Neuron (in vitro differentiated cells): ENCODE measurements around the gene CFAP58.

Experiments
- H2AFZ ChIP-seq: one replicate; pipeline ENCODE4 v1.6.1; 2013; ENCODE audit warnings: low read depth, mild to moderate bottlenecking, inconsistent platforms, low read length, moderate library complexity
- H3K27me3 ChIP-seq: one replicate; pipeline ENCODE4 v1.6.1; 2013; ENCODE audit warnings: low read length; ENCODE audit not compliant: insufficient read depth
- H3K36me3 ChIP-seq: one replicate; pipeline ENCODE4 v1.6.1; 2013; ENCODE audit warnings: low read length; ENCODE audit not compliant: insufficient read depth
- H3K4me1 ChIP-seq: one replicate; pipeline ENCODE4 v1.6.1; 2013; ENCODE audit warnings: low read length; ENCODE audit not compliant: insufficient read depth
- H3K4me3 ChIP-seq: 2 replicates; pipeline ENCODE4 v1.5.1; 2013; ENCODE audit warnings: mild to moderate bottlenecking, low read length, moderate library complexity
- H3K9me3 ChIP-seq: one replicate; pipeline ENCODE4 v1.6.1; 2013; ENCODE audit warnings: low read length

The CFAP58 gene

DNA sequence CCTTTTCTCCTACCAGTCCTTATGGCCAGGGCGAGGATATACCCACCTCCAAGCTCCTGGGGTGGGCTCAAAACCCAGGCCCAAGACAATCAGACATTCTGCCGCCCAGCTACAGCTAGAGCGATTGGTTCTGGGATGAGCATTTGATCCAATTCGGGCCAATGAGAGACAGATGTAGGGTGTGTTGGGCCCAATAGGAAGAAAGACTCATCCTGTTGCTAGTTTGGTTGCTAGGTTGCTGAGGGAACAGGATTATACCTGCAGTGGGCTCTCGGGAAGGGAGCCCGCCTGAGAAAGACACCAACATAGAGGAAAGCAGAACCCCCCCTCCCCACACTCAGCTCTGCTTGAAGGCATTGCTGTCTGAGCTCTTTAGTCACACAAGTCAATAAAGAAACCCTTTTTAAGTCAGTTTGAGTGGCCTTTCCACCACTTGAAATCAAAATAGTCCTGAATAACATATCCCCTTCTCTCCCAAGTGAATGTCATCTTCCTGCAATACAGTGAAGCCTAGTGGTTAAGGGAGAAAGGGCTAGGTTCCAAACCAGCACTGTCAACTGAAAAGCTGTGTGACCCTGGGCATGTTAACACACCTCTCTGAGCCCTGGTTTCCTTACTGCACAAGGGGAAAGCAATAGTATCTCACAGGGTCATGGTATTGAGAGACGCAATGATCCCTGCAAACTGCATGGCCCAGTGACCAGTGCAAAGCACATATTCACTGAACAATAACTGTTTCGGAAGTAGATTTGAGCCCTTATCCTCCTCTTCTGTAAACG, 37.1 kb upstream of the CFAP58 start:
- Histone ChIP-seq H3K27me3 (no peaks in the 10 kb centered on the region), H3K36me3 (peaks cover 31% of the 10 kb centered on the region), H3K4me1 (no peaks in the 10 kb centered on the region), H3K4me3 (no peak overlapping the region), H3K9me3 (peaks cover 2% of the 10 kb centered on the region), H2AFZ (no peak overlapping the region)

DNA sequence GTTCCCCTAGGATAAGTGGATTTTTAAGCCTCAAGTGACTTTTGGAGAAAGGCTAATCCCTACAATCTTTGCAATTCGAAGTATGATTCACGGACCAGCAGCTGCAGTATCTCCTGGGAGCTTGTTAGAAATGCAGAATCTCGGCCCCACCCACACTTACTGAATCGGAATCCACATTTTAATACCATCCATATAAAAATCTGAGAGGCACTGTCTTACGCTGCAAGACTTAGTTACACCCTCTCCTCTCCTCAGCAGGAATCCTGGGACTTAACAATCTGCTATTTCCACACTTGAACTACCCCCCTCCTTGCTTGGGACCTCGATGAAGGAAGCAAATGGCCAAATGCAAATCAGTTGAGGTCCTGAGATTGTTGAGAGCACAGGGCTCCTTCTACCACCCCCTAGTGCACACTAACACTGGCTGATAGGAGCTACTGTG, 36.3 kb upstream of the CFAP58 start:
- peaks cover 2% of the 10 kb centered on the region for H3K9me3 ChIP-seq
- H2AFZ ChIP-seq = no peak overlapping the region
- no peaks in the 10 kb centered on the region for H3K4me1 ChIP-seq
- no peaks in the 10 kb centered on the region for H3K27me3 ChIP-seq
- no peak overlapping the region for H3K4me3 ChIP-seq
- peaks cover 31% of the 10 kb centered on the region for H3K36me3 ChIP-seq

DNA sequence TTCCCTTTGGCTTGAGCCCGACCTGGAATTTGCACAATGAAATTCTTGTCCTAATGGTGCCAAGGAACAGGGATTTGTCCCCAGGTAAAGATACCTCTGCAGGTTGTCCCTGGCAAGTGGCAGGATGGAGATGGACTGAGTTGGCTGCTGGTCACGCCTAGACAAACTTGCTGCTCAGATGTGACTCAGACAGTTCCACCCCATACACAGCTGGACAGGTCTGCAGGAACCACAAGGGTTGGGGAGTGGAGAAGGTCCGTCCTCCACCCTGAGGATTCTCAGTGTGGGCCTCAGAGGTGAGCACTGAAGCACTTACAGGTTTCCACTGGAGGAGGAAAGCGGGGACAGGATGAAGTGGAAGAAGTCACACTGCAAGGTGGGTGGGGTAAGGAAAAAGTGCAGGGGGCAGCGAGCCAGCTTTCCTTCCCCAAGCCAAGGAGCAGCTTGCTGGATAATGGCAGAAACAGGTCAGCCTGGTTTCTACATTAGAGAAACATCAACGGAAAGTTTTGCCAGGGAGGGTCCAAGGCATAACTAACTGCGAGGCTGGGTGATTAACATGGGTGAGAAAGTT, 35.8 kb upstream of the CFAP58 start:
- Histone ChIP-seq H3K4me3 (no peak overlapping the region), H2AFZ (no peak overlapping the region), H3K27me3 (no peaks in the 10 kb centered on the region), H3K9me3 (peaks cover 2% of the 10 kb centered on the region), H3K4me1 (no peaks in the 10 kb centered on the region), H3K36me3 (peaks cover 29% of the 10 kb centered on the region)

DNA sequence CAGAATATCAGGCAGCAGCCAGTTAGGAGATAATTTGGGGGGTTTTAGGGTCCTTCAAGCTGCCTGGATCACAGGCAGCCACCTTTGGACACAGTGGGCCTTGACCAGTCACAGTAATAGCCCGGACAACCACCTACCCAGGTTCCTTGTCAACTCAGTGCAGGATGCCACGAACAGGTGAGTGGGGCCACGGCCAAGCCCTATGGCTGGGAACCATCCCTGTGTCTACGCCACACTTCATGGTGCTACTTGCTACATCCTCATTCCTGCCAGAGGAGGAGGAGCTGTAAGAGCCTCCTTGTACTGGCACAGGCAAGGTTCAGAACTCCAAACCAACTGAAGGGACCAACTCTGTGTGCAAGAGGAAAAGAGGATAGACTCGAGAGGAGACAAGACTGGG, 35.3 kb upstream of the CFAP58 start:
- no peaks in the 10 kb centered on the region for H3K27me3 ChIP-seq
- H3K9me3 ChIP-seq = peaks cover 2% of the 10 kb centered on the region
- no peak overlapping the region for H3K4me3 ChIP-seq
- no peaks in the 10 kb centered on the region for H3K4me1 ChIP-seq
- H2AFZ ChIP-seq = no peak overlapping the region
- peaks cover 24% of the 10 kb centered on the region for H3K36me3 ChIP-seq

DNA sequence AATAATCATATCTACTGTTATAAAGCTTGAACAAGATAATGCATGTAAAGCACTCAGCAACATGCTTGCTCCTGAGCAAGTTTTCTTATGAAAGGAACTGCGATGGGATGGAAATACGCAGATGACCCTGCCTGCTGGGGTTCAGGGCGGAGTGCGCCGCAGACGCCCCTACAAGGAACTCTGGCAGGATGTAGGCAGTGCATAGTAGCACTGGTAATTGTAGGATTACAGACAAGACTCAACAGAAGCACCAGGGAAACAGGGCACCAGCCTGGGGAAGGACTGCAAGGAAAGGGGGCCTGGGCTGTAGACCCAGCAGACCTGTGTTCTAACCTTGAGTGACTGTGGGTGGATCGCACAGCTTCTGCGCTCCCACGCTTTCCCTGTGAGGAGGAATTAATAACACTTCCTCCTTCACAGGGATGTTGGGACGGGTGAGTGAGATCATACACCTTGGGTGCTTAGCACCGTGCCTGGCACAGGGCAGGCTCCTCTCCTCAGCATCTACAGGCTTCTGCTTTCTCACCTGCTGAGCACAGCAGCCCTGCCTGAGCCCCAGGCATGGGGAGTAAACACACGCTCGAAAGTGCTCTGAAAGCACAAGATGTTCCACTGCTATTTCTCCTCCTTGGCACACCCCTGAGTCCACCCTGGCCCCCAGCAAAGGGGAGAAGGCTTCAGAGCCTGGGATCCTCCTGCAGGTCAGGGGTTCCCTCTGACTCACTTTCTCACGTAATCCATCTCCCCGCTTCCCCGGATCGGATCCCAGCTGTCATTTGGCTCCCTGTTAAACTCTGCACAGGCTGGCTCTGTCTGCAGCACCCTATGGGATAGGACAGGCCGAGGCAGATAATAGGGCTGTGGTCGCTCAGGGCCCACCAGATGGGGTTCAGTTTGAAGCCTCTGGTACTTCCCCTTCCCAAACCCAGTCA, 34.6 kb upstream of the CFAP58 start:
- Histone ChIP-seq H3K4me3 (no peak overlapping the region), H3K27me3 (peaks cover 2% of the 10 kb centered on the region), H3K4me1 (no peaks in the 10 kb centered on the region), H3K9me3 (peaks cover 2% of the 10 kb centered on the region), H3K36me3 (peaks cover 17% of the 10 kb centered on the region), H2AFZ (no peak overlapping the region)

DNA sequence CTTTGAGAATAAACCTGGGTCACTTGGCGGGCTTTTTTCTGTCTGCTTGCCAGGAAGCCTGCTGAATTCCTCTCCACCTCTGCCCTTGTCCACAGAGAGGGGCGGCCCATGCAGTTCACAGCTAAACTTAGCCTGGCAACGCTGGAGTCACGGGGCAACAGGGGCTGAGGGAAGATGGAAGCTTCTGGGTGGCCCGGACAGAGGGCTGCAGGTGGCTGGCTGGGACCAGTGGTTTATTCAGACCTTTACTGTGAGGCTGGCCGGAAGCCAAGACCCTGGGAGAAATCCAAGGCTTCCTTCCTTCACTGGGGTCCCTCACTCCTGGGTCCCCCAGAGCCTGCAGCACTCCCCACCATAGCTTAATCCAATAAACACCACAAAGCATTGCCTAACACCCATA, 32.4 kb upstream of the CFAP58 start:
- no peaks in the 10 kb centered on the region for H3K4me1 ChIP-seq
- peaks cover 2% of the 10 kb centered on the region for H3K36me3 ChIP-seq
- no peak overlapping the region for H2AFZ ChIP-seq
- peaks cover 8% of the 10 kb centered on the region for H3K27me3 ChIP-seq
- no peak overlapping the region for H3K4me3 ChIP-seq
- no peaks in the 10 kb centered on the region for H3K9me3 ChIP-seq

DNA sequence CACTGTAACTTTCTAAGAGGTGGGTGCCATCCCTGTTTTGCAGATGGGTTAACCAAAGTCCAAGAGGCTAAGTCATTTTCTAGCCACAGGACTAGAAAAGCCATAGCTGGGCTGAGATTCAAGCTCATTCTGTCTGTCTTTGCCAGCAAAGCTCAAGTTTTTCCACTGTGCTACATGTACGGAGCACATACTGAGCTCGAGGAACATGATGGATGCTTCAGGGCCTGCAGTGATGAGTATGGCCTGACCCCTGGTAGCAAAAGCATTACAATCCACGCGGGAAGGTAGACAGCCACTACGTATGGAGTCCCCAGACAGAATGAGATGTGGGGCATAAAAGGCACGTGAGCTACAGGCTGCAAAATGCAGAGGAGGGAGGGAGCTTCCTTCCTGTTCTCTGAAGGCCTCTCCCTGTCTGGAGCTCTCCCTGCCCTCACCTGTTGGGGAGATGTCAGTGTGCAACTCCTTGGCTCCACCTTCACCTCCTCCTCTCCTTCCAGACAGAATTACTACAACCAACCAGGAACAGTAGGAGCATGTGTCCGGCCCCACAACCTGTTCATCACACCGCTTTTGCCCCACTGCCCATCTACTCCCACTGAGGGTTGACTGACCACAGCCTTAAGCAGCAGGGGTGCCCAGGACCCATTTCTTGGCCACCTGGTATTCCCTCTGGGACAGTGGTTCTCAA, 31.8 kb upstream of the CFAP58 start:
- no peaks in the 10 kb centered on the region for H3K9me3 ChIP-seq
- H3K4me3 ChIP-seq = no peak overlapping the region
- peaks cover 2% of the 10 kb centered on the region for H3K36me3 ChIP-seq
- H2AFZ ChIP-seq = no peak overlapping the region
- peaks cover 15% of the 10 kb centered on the region for H3K27me3 ChIP-seq
- H3K4me1 ChIP-seq = peaks cover 3% of the 10 kb centered on the region

DNA sequence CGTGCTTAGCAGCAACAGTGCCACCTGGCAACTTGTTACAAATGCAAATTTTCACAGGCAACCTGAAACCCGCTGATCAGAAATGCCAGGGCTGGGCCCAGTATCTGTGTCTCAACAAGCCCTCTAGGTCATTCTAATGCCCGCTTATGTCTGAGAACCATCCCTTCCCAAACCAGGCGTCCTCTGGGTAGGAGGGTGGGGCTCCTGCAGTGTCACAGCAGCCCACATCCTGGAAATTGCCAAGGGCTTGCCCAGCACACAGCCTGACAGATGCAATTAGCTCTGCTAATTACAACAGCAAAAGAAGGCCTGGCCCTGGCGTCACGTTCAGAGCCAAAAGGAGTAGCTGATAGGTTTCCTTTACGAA, 31.2 kb upstream of the CFAP58 start:
- no peak overlapping the region for H2AFZ ChIP-seq
- peaks cover 8% of the 10 kb centered on the region for H3K4me1 ChIP-seq
- H3K27me3 ChIP-seq = peaks cover 18% of the 10 kb centered on the region
- H3K36me3 ChIP-seq = peaks cover 2% of the 10 kb centered on the region
- H3K9me3 ChIP-seq = no peaks in the 10 kb centered on the region
- H3K4me3 ChIP-seq = no peak overlapping the region

DNA sequence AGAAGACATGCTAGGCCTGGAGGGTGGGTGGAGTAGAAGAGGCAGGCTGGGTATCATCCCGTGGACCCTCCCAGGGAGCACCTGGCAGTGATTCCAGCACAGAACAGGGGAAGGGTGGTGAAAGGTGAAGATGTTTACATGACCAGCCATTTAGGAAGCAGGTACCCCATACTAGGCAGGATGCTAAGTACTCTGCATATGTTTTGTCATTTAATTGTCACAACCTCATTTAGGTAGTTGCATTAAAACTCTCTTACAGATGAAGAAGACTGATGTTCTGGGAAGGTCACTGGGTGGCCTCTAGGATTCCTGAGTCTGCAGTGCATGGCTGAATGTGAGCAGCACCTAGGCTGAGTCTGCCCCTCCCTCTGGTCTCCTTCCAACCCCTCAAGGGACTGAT, 30.5 kb upstream of the CFAP58 start:
- Histone ChIP-seq H3K4me1 (peaks cover 15% of the 10 kb centered on the region), H3K9me3 (no peaks in the 10 kb centered on the region), H2AFZ (no peak overlapping the region), H3K36me3 (peaks cover 2% of the 10 kb centered on the region), H3K4me3 (no peak overlapping the region), H3K27me3 (peaks cover 18% of the 10 kb centered on the region)

DNA sequence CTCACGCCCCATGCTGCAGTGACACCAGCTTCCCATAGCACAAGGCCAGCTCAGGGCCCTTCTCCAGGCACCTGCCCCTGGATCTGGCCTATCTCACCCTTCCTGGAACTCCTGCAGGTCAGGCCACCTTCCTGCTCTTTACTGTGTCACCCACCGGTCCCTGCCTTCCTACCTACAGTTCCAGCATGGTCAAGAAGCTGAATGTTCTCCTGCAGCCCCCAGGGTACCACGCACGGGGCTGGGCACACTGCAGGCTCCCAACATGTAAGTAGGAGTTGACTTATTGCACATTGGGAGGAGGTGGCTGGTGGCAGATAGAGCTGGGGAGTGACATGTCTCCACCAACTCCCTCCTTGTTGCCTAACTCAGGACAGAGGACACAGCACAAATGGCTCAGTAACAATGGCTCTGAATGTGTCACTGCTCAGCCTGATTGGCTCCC, 29.9 kb upstream of the CFAP58 start:
- H3K27me3 ChIP-seq = peaks cover 18% of the 10 kb centered on the region
- H3K9me3 ChIP-seq = no peaks in the 10 kb centered on the region
- no peak overlapping the region for H2AFZ ChIP-seq
- H3K4me1 ChIP-seq = peaks cover 20% of the 10 kb centered on the region
- H3K4me3 ChIP-seq = no peak overlapping the region
- no peaks in the 10 kb centered on the region for H3K36me3 ChIP-seq

DNA sequence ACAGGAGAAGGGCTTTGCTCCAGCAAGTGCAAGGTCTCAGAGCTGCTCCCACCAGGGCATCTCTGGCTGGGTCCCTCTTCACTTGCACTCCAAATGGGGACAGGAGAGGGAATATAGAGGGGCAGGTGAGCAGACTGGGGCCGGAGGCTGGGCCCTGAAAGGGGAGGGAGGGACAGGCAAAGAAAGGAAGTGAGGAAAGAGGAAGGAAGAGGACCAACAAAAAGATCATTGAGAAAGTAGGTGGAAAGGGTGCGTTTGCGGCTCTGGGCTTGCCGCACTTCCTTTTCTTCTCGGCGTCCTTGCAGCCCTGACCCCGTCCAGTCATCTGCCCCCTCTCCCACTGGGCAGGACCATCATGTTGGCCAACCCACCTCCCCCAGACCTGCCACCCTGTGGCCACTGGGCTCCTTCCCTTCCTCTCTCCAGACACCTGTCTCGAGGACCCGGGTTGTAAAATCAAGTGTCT, 29.4 kb upstream of the CFAP58 start:
- Histone ChIP-seq H3K4me3 (no peak overlapping the region), H3K27me3 (peaks cover 18% of the 10 kb centered on the region), H2AFZ (no peak overlapping the region), H3K36me3 (no peaks in the 10 kb centered on the region), H3K9me3 (no peaks in the 10 kb centered on the region), H3K4me1 (peaks cover 24% of the 10 kb centered on the region)

DNA sequence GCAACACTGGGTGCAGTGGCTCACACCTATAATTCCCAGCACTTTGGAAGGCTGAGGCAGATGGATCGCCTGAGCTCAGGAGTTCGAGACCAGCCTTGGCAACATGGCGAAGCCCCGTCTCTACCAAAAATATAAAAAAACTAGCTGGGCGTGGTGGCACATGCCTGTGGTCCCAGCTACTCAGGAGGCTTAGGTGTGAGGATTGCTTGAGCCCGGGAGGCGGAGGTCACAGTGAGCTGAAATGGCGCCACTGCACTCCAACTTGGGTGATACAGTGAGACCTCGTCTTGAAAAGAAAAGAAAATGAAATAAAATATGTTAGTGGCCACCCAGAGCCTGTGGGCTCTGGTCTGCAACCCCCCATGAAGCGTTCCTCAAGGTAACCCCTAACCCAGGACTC, 28.7 kb upstream of the CFAP58 start:
- Histone ChIP-seq H3K36me3 (no peaks in the 10 kb centered on the region), H3K27me3 (peaks cover 22% of the 10 kb centered on the region), H3K9me3 (no peaks in the 10 kb centered on the region), H2AFZ (no peak overlapping the region), H3K4me1 (peaks cover 31% of the 10 kb centered on the region), H3K4me3 (no peak overlapping the region)
